Stimulated activated naive CD8-positive, alpha-beta T cell treated with anti-CD3 and anti-CD28 coated beads, Interleukin-15, Interleukin-2, amounts not matched to agents 100 U/mL and 50 U/mL, for 24 hours (primary cell): ENCODE measurements around the gene RPS6KA1.
A peak's percentile ranks its signal among the peaks of the same experiment; 100 is the strongest.
"Not testable (repeated sequence)": the region's sequence is repeated elsewhere in the genome, so short reads cannot be mapped to it uniquely, and the experiment has no call there.

Experiments
- ATAC-seq: fragments of 150-1000 bp; cut with Tn5 transposase; one replicate; pipeline ENCODE4 v1.10.0; 2021
- DNase-seq: peaks from one replicate; pipeline ENCODE4 v3.0.0; 2021

The RPS6KA1 gene

DNA sequence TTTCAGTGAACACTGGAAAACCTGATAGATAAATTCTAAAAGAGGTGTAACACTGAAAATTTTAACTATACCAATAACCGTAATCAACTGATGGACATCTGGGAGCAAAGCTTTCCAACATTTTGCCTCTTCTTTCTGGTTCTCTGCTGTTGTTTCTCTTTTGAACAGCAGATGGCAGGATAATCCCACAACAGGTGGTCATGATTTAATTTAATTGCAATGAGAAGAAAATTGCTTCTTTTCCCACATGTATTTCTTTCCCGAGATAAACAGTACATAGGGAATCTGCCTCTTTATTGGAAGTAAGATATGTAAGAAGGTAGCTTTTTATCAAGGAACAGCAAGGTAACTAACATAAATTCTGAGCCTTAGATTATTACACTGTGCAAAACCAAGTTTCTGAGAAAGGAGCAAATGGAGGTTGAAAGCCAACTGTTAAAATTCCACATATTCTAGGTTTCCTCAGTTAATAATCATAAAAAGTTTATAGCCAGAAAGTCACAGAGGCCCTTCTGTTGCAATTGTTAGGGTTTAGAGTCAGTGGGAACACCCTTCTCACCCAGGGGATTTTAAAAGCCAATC, 72.9 kb downstream of the RPS6KA1 start:
- ATAC-seq (no peak), DNase-seq (peak; percentile 41)

DNA sequence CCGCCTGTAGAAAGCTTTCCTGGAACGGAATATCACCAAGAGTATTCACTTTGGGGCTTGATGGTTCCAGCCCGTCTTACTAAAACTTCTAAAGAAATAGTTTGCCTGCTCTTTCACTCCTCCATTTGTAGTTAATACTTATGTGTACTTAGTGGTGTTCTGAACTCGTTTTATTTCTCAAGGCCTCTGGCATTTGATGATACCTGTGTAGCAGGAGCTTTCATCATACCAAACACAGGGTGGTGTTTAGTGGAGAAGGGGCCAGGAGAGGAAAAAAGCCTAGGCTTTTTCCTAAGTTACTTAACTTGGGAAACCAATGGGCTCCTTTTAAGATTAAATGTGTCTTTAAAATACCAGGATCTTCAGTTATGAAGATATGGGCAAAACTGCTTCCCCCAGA, 74.3 kb downstream of the RPS6KA1 start:
- ATAC-seq = no peak
- no peak for DNase-seq

- no peak for DNase-seq
- ATAC-seq = no peak
These were observed 77.6 kb downstream of the RPS6KA1 start for GRCh38 chr1:26607186-26607585.

DNA sequence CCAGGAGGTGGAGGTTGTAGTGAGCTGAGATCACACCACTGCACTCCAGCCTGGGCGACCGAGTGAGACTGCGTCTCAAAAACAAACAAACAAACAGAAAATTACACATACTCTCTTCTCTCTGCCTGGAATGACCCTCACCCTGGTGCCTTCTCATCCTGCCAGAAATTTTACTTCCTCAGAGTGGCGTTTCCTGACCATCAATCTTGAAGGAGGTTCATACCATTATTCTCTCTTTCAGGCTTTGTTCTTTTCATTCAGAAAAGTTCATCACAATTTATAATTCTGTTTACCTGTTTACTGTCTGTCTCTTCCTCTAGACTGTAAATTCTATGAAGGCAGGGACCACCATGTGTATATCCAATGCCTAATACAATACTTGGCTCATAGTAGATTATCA, 79.3 kb downstream of the RPS6KA1 start:
- DNase-seq (no peak), ATAC-seq (no peak)

DNA sequence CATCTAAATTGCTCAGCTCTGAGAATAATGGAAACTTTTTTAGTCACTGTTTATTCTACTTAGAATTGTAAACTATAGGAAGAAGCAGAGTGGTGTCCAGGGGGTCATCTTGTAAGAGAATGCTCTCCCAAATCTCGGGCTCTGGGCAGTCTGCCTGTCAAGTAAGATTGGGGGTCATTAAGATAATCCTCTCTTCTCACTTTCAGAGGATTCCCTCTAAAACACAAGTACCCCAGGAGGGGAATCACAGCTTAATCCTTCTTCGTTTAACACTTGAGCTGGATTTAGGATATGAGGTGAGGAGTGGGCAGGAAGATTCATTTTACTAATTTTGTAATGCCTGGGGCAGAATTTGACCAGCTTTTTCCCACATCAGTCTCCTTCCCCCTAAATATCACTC, 81.2 kb downstream of the RPS6KA1 start:
- DNase-seq (no peak), ATAC-seq (no peak)

GRCh38 chr1:26612627-26613026, 83.1 kb downstream of the RPS6KA1 start:
- DNase-seq, ATAC-seq: not testable (repeated sequence)

GRCh38 chr1:26614655-26615411, 85.3 kb downstream of the RPS6KA1 start:
- DNase-seq (no peak), ATAC-seq (no peak)

GRCh38 chr1:26616881-26617280, 87.3 kb downstream of the RPS6KA1 start:
- DNase-seq (no peak), ATAC-seq (no peak)

- DNase-seq = no peak
- ATAC-seq = no peak
These were observed 89.0 kb downstream of the RPS6KA1 start for GRCh38 chr1:26618561-26618960.
